ENCODE results near the gene KCNN3. TPM values are rescaled to one million over a fixed set of nuclear protein-coding genes. Genes with fewer than 3 reads are reported as not detected.

The KCNN3 gene
- total and polyA plus RNA-seq, 2 of the 13 experiments (the other 11 are each of a cell fraction or from before 2014, with no cell fraction given): not detected

- TF ChIP-seq SOX6 (IDR thresholded peaks at IDR 0.05): no peak
- peak; percentile 51 for TF ChIP-seq SOX6 (CRISPR knock-in tag; IDR thresholded peaks at IDR 0.05)
- TF ChIP-seq ISL2 (CRISPR knock-in tag; IDR thresholded peaks at IDR 0.05): no peak
- peak; percentile 88 for TF ChIP-seq HNF4A (CRISPR knock-in tag; IDR thresholded peaks at IDR 0.05)
- TF ChIP-seq ATRX (CRISPR knock-in tag; IDR thresholded peaks at IDR 0.05; ENCODE audit: borderline replicate concordance): no peak
- no peak for TF ChIP-seq ZNF343 (CRISPR knock-in tag; IDR thresholded peaks at IDR 0.05)
- no peak for TF ChIP-seq BRCA1 (CRISPR knock-in tag; IDR thresholded peaks at IDR 0.05)
- TF ChIP-seq, protein P1, sequence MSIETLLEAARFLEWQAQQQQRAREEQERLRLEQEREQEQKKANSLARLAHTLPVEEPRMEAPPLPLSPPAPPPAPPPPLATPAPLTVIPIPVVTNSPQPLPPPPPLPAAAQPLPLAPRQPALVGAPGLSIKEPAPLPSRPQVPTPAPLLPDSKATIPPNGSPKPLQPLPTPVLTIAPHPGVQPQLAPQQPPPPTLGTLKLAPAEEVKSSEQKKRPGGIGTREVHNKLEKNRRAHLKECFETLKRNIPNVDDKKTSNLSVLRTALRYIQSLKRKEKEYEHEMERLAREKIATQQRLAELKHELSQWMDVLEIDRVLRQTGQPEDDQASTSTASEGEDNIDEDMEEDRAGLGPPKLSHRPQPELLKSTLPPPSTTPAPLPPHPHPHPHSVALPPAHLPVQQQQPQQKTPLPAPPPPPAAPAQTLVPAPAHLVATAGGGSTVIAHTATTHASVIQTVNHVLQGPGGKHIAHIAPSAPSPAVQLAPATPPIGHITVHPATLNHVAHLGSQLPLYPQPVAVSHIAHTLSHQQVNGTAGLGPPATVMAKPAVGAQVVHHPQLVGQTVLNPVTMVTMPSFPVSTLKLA (IDR thresholded peaks at IDR 0.05): no peak
- TF ChIP-seq FOSL1 (CRISPR knock-in tag; IDR thresholded peaks at IDR 0.05; ENCODE audit: borderline replicate concordance): peak; percentile 83; the same call in 1 of the 2 replicates
- TF ChIP-seq ZFP90 (CRISPR knock-in tag; IDR thresholded peaks at IDR 0.05; ENCODE audit: borderline replicate concordance): no peak
- TF ChIP-seq ZNF746 (CRISPR knock-in tag; IDR thresholded peaks at IDR 0.05): peak; percentile 51; the same call in 1 of the 2 replicates
- peak; percentile 12; the same call in 1 of the 2 replicates for TF ChIP-seq BHLHE40 (IDR thresholded peaks at IDR 0.05; ENCODE audit: low read length)
- TF ChIP-seq, protein P2, sequence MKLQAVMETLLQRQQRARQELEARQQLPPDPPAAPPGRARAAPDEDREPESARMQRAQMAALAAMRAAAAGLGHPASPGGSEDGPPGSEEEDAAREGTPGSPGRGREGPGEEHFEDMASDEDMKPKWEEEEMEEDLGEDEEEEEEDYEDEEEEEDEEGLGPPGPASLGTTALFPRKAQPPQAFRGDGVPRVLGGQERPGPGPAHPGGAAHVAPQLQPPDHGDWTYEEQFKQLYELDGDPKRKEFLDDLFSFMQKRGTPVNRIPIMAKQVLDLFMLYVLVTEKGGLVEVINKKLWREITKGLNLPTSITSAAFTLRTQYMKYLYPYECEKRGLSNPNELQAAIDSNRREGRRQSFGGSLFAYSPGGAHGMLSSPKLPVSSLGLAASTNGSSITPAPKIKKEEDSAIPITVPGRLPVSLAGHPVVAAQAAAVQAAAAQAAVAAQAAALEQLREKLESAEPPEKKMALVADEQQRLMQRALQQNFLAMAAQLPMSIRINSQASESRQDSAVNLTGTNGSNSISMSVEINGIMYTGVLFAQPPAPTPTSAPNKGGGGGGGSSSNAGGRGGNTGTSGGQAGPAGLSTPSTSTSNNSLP (IDR thresholded peaks at IDR 0.05; ENCODE audit: low read depth, low read length): no peak
- TF ChIP-seq ATM (IDR thresholded peaks at IDR 0.05; ENCODE audit: borderline replicate concordance): no peak
- TF ChIP-seq ELK4 (CRISPR knock-in tag; IDR thresholded peaks at IDR 0.05; ENCODE audit: borderline replicate concordance): no peak
- TF ChIP-seq RNF2 (conservative IDR thresholded peaks at IDR 0.05; ENCODE audit: low read depth): no peak
- no peak for TF ChIP-seq ETS1 (CRISPR knock-in tag; IDR thresholded peaks at IDR 0.05)
- TF ChIP-seq PCBP1 (IDR thresholded peaks at IDR 0.05; ENCODE audit: borderline replicate concordance, low read depth, low read length): no peak
- no peak for TF ChIP-seq ZNF180 (CRISPR knock-in tag; IDR thresholded peaks at IDR 0.05; ENCODE audit: borderline replicate concordance, low read depth)
- TF ChIP-seq SPEN (CRISPR knock-in tag; IDR thresholded peaks at IDR 0.05; ENCODE audit: low read depth): no peak
- TF ChIP-seq, protein P3, sequence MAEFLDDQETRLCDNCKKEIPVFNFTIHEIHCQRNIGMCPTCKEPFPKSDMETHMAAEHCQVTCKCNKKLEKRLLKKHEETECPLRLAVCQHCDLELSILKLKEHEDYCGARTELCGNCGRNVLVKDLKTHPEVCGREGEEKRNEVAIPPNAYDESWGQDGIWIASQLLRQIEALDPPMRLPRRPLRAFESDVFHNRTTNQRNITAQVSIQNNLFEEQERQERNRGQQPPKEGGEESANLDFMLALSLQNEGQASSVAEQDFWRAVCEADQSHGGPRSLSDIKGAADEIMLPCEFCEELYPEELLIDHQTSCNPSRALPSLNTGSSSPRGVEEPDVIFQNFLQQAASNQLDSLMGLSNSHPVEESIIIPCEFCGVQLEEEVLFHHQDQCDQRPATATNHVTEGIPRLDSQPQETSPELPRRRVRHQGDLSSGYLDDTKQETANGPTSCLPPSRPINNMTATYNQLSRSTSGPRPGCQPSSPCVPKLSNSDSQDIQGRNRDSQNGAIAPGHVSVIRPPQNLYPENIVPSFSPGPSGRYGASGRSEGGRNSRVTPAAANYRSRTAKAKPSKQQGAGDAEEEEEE (CRISPR knock-in tag; IDR thresholded peaks at IDR 0.05; ENCODE audit: borderline replicate concordance): no peak
- TF ChIP-seq CAMTA2 (CRISPR knock-in tag; IDR thresholded peaks at IDR 0.05; ENCODE audit: borderline replicate concordance): no peak
- TF ChIP-seq, protein P4, sequence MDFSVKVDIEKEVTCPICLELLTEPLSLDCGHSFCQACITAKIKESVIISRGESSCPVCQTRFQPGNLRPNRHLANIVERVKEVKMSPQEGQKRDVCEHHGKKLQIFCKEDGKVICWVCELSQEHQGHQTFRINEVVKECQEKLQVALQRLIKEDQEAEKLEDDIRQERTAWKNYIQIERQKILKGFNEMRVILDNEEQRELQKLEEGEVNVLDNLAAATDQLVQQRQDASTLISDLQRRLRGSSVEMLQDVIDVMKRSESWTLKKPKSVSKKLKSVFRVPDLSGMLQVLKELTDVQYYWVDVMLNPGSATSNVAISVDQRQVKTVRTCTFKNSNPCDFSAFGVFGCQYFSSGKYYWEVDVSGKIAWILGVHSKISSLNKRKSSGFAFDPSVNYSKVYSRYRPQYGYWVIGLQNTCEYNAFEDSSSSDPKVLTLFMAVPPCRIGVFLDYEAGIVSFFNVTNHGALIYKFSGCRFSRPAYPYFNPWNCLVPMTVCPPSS (IDR thresholded peaks at IDR 0.05): no peak
These were observed 7.4 kb upstream of the KCNN3 start (continued) for GRCh38 chr1:154877370-154877974.

All from HepG2 (cell line).